H54 (cell line): ENCODE measurements around the gene SHANK2.

ENCODE experiments used
- DNase-seq: peaks from one replicate; pipeline ENCODE4 v3.0.0; 2011; ENCODE audit warnings: low spot score, mixed read lengths; ENCODE audit not compliant: insufficient read length
- FAIRE-seq: peaks from 3 replicates; lab custom pipeline; 2011; peaks lifted over from hg19 to GRCh38; lab: Jason Lieb, UNC
- POLR2A ChIP-seq: IDR thresholded peaks from 2 replicates; pipeline ENCODE4 v1.6.1; 2011; ENCODE audit warnings: low read depth, mild to moderate bottlenecking, low read length

SHANK2 gene

GRCh38 chr11:71282581-71283351, 30.4 kb upstream of the SHANK2 start:
- DNase-seq (no peak), FAIRE-seq (no peak)
- TF ChIP-seq POLR2A = no peak

- FAIRE-seq (no peak), DNase-seq (no peak)
- TF ChIP-seq POLR2A = no peak
Observed at GRCh38 chr11:71281831-71282230, 29.5 kb upstream of the SHANK2 start.

GRCh38 chr11:71281204-71281603, 28.8 kb upstream of the SHANK2 start:
- TF ChIP-seq POLR2A = no peak
- DNase-seq (no peak), FAIRE-seq (no peak)

- FAIRE-seq (no peak), DNase-seq (no peak)
- TF ChIP-seq POLR2A = no peak
Observed at GRCh38 chr11:71279916-71280645, 27.7 kb upstream of the SHANK2 start.

- TF ChIP-seq POLR2A = no peak
- FAIRE-seq (no peak), DNase-seq (no peak)
Observed at GRCh38 chr11:71272161-71272560, 19.8 kb upstream of the SHANK2 start.

- FAIRE-seq (no peak), DNase-seq (no peak)
- TF ChIP-seq POLR2A = no peak
Observed at GRCh38 chr11:71269603-71270511, 17.5 kb upstream of the SHANK2 start.

GRCh38 chr11:71268706-71269321, 16.4 kb upstream of the SHANK2 start:
- DNase-seq (no peak), FAIRE-seq (no peak)
- no peak for TF ChIP-seq POLR2A

GRCh38 chr11:71267807-71268421, 15.5 kb upstream of the SHANK2 start:
- DNase-seq = no peak
- no peak for FAIRE-seq
- no peak for TF ChIP-seq POLR2A

GRCh38 chr11:71266114-71266833, 13.9 kb upstream of the SHANK2 start:
- no peak for TF ChIP-seq POLR2A
- no peak for DNase-seq

GRCh38 chr11:71265559-71266092, 13.2 kb upstream of the SHANK2 start:
- DNase-seq = no peak
- FAIRE-seq = no peak
- no peak for TF ChIP-seq POLR2A

More at GRCh38 chr11:71266114-71266833, 13.9 kb upstream of the SHANK2 start:
- no peak for FAIRE-seq

- DNase-seq = no peak
- no peak for FAIRE-seq
Observed at GRCh38 chr11:71263386-71263785, 11.0 kb upstream of the SHANK2 start.

GRCh38 chr11:71255800-71256479, 3.6 kb upstream of the SHANK2 start:
- no peak for DNase-seq
- TF ChIP-seq POLR2A = no peak
- FAIRE-seq = no peak

More at GRCh38 chr11:71263386-71263785, 11.0 kb upstream of the SHANK2 start:
- no peak for TF ChIP-seq POLR2A
